Calu3 (cell line): ENCODE results near the gene ADAM19. TPM values are rescaled to one million over a fixed set of nuclear protein-coding genes. Genes with fewer than 3 reads are reported as not detected.

Experiments used
- BruUV-seq: library from RNA; stranded (reverse); fragments of 400-500 nt; replicated peaks from 2 replicates; lab custom pipeline; 2021; lab: Mats Ljungman, UMichigan
- CTCF ChIA-PET: fragments of 300-600 bp; sonication (Branson Sonifier 250); formaldehyde crosslinking; loops from one replicate; lab custom pipeline; 2022; ENCODE audit warnings: antibody characterized with exemption; lab: Charles Lee
- DNase-seq: peaks from one replicate; pipeline ENCODE4 v3.0.0; 2022
- H3K27ac Mint-ChIP-seq: one replicate; pipeline ENCODE4 v1.8.0; 2022; ENCODE audit warnings: mixed read lengths; ENCODE audit not compliant: unreplicated experiment
- H3K27me3 Mint-ChIP-seq: one replicate; pipeline ENCODE4 v1.8.0; 2022; ENCODE audit warnings: mixed read lengths; ENCODE audit not compliant: unreplicated experiment
- H3K36me3 Mint-ChIP-seq: one replicate; pipeline ENCODE4 v1.8.0; 2022; ENCODE audit warnings: mild to moderate bottlenecking, moderate library complexity, mixed read lengths; ENCODE audit not compliant: insufficient read depth, unreplicated experiment
- H3K4me1 Mint-ChIP-seq: one replicate; pipeline ENCODE4 v1.8.0; 2022; ENCODE audit warnings: mild to moderate bottlenecking, low read depth, mixed read lengths; ENCODE audit not compliant: unreplicated experiment
- H3K4me3 Mint-ChIP-seq: one replicate; pipeline ENCODE4 v1.8.0; 2022; ENCODE audit warnings: mild to moderate bottlenecking, low read depth, moderate library complexity, mixed read lengths; ENCODE audit not compliant: unreplicated experiment
- H3K9me3 Mint-ChIP-seq: one replicate; pipeline ENCODE4 v1.8.0; 2022; ENCODE audit warnings: low read depth, mixed read lengths; ENCODE audit not compliant: unreplicated experiment
- CTCF ChIP-seq: fragments of 200-600 bp; IDR thresholded peaks from one replicate; pipeline ENCODE4 v1.8.0; 2022; ENCODE audit warnings: antibody characterized with exemption; ENCODE audit not compliant: unreplicated experiment
- intact Hi-C: fragments of 100-400 bp; cut with micrococcal nuclease; formaldehyde crosslinking; loops from one replicate; pipeline ENCODE4 v1.10.0; 2022; ENCODE audit not compliant: unreplicated experiment
- total RNA-seq: library from RNA; stranded (reverse); gene quantifications from 2 replicates; pipeline ENCODE4 v1.2.3, GENCODE V29; 2022

The ADAM19 gene
- total RNA-seq, 1 experiment from 2014 or later: 16.2 TPM

- no peak for TF ChIP-seq CTCF
- H3K4me3 Mint-ChIP-seq: no peak overlapping the region
- H3K4me1 Mint-ChIP-seq: peaks cover 8% of the 10 kb centered on the region
- intact Hi-C loops: no loop called here
- H3K9me3 Mint-ChIP-seq: no peaks in the 10 kb centered on the region
- DNase-seq: no peak
- no TSS peak for BruUV-seq
- H3K36me3 Mint-ChIP-seq: no peaks in the 10 kb centered on the region
- H3K27ac Mint-ChIP-seq: no peak overlapping the region
- no peaks in the 10 kb centered on the region for H3K27me3 Mint-ChIP-seq
- CTCF ChIA-PET: interaction anchor here (0.6 to 2.0 kb wide), 6 partner anchors 8 to 620 kb away, joined by 3 to 5 read pairs (median 4); no protein-coding TSS in a partner anchor
These were observed 95.7 kb downstream of the ADAM19 start for GRCh38 chr5:157479612-157480510.

- BruUV-seq: no TSS peak
- peaks cover 8% of the 10 kb centered on the region for H3K4me1 Mint-ChIP-seq
- no peaks in the 10 kb centered on the region for H3K36me3 Mint-ChIP-seq
- CTCF ChIA-PET: interaction anchor here (0.6 to 1.8 kb wide), 4 partner anchors 47 to 620 kb away, joined by 3 to 5 read pairs (median 4); no protein-coding TSS in a partner anchor
- H3K4me3 Mint-ChIP-seq: no peak overlapping the region
- H3K9me3 Mint-ChIP-seq: no peaks in the 10 kb centered on the region
- intact Hi-C loops: no loop called here
- H3K27ac Mint-ChIP-seq: no peak overlapping the region
- no peak for DNase-seq
- no peak for TF ChIP-seq CTCF
- H3K27me3 Mint-ChIP-seq: no peaks in the 10 kb centered on the region
These were observed 96.4 kb downstream of the ADAM19 start for GRCh38 chr5:157479166-157479565.

- H3K27me3 Mint-ChIP-seq: no peaks in the 10 kb centered on the region
- H3K27ac Mint-ChIP-seq: no peak overlapping the region
- BruUV-seq: no TSS peak
- H3K36me3 Mint-ChIP-seq: no peaks in the 10 kb centered on the region
- no peak for TF ChIP-seq CTCF
- no peak for DNase-seq
- H3K4me3 Mint-ChIP-seq: no peak overlapping the region
- H3K4me1 Mint-ChIP-seq: peaks cover 8% of the 10 kb centered on the region
- CTCF ChIA-PET: interaction anchor here (0.9 to 1.8 kb wide), 3 partner anchors 47 to 150 kb away, joined by 3 to 5 read pairs (median 3); no protein-coding TSS in a partner anchor
- H3K9me3 Mint-ChIP-seq: no peaks in the 10 kb centered on the region
- intact Hi-C loops: no loop called here
These were observed 96.8 kb downstream of the ADAM19 start for GRCh38 chr5:157478726-157479125.

- H3K27ac Mint-ChIP-seq: no peak overlapping the region
- H3K9me3 Mint-ChIP-seq: no peaks in the 10 kb centered on the region
- H3K4me1 Mint-ChIP-seq: peaks cover 8% of the 10 kb centered on the region
- TF ChIP-seq CTCF: no peak
- H3K36me3 Mint-ChIP-seq: no peaks in the 10 kb centered on the region
- H3K27me3 Mint-ChIP-seq: no peaks in the 10 kb centered on the region
- CTCF ChIA-PET: interaction anchor here (1.8 to 2.1 kb wide), 2 partner anchors 87 to 149 kb away, joined by 5 read pairs; no protein-coding TSS in a partner anchor
- no TSS peak for BruUV-seq
- intact Hi-C loops: loop anchor here (1.0 to 2.0 kb wide), 7 partner anchors 47 to 329 kb away; no protein-coding TSS in a partner anchor
- no peak for DNase-seq
- H3K4me3 Mint-ChIP-seq: no peak overlapping the region
These were observed 97.6 kb downstream of the ADAM19 start for GRCh38 chr5:157477814-157478494.
